ENCODE measurements around the gene FSTL4.
"Not testable (repeated sequence)": the region's sequence is repeated elsewhere in the genome, so short reads cannot be mapped to it uniquely, and the experiment has no call there.

FSTL4 gene

DNA sequence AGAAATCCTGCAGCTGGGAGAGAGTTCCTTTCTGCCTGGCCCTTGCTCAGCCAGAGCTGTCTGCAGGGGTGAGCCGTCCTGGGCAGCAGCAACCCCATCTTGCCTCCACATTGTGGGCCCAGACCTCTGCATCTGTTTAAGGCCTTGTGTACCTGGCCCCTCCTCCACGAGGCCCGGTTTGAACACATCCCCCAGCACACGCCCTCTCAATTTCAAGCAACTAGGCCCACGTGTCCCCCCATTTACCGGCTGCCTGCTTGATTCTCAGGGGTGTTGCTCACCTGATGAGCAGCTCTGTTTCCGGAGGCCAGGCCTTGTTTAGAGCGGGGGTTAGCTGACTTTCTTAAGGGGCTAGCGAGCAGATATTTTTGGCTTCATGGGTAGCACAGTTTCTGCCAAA lies 378.7 kb downstream of the FSTL4 start:
- DNase-seq = no peak

DNA sequence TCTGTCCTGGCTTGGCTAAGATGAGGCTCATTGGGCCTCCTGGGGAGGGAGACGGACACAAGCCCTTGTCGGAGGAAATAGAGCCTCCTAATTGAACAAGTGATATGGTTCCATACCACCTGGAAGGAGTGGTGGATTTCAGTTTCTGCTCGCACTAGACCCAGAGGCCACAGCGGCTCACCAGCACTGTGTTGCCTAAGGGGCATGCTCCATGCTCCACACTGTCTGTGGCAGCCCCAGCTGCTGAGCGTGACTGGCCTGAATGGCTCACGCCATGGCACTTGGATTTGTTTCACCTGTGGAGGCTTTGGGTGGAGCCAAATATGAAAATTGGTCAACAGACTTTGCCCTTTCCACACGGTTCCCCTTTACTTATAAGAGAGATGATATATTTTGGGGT lies 379.4 kb downstream of the FSTL4 start:
- no peak for DNase-seq

DNA sequence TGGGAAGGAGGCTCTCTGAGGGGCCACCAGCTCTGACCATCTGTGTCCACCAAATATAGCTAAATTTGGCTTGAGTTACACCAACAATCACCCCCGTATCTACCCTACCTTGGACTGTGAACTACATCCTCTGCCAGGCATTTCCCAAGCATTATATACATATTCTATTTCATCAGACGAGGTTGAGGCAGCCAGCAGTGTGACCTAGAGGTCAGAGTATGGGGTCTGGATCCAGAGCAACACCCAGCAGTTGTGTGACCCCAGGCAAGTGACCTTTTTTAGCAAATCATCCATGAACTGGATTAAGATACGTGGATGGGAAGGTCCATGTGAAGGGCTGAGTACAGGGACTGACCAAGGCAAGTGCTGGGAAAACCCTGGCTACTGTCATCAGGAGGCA lies 379.9 kb downstream of the FSTL4 start:
- no peak for DNase-seq

DNA sequence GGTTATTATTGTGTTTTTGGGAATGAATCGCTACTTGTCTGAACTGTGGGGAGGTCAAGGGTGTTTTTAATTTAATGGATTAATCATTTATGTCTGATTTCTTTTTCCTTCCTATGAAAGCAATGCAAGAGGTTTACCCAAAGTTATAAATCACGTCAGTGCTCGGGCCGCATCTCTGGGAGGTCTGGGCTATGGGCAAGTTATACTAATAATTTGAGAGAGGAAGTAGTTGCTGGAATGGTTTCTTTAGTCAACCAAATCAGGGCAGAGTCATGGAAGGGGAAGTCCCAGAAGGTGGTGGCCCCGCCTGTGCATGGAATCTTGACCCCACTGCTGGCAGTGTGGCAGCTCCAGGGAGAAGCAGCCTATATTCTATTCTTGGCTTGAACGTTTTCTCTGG lies 380.3 kb downstream of the FSTL4 start:
- no peak for DNase-seq

DNA sequence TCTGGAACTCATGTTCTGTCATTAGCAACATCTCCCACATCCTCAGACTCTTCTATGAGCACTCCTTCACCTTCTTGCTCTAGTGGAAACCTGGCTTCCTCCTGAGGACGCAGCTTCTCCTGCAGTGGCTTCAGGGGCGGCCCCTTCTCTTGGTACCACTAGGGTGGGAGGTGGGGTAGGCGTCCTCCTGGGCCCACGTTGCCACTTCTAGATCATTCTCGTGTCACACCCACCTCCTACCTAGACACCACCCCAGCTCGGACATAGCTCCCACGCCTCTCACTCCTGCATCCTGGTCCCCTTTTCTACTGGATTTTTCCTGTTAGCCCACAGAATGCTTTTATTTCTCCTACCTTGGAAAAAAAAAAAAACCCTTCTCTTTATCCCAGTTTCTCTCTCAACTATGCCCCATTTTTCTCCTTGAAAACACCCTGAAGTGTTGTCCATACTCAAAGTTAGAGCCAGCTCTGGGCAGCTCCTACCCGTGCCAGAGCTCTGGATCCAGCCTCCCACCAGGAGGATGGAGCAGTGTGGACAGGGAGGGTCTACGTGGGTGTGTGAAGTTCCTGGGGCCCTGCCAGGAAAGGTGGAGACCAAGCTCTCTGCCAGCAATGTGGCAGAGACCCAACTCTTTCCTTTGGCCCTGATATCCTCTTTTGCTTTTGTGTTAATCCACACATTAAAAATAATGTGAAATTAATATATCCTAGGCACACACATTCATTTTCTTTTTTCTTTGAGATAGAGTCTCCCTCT lies 381.3 kb downstream of the FSTL4 start:
- no peak for DNase-seq

DNA sequence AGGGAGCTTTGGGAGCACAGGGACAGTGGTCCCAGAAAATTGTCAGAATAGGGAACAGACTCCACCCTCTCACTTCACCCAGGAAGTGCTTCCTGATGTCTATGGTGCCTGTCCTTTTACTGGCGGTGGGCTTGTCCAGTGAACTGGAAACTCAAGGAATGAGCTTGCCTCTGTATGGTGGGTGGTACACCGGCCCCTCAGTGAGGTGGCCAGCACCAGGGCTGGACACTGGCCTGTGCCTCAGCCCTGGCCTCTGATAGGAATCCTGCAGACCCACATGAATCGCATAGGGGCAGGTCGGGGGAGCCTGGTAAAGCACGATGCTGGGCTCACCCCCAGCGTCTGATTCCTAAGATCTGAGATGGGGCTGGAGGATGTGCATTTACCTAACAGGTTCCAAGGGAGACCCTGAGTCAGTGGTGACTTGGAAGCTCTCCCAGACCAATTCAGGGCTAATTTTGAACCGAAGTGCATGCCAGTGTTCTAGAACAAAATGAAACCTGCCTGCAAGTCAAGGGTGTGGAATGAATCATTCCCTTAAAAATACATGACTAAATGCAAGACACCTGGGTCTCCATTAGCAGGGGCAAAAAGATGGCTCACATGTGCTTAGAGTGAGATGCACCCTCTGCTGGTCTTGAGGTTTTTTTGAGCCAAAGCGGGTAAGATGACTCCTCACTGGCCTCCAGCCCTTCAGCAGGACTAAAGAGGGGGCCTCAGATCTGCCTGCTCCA lies 382.2 kb downstream of the FSTL4 start:
- DNase-seq = no peak

DNA sequence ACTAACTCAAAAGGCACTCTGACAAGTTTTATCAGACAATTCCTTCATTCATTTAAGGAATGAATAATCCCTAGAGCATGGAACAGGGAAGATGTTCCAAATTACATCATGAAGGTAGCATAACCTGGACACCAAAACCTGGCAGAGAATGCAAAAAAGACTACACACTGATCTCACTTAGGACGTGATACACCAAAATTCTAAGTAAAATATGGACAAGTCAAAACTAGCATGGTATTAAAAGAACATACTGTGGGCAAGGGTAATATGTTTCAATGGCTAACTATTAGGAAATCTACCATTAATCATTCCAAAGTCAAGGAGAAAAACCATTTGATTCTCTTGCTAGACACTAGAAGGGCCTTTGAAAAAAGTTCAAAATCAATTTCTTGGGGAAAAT lies 384.0 kb downstream of the FSTL4 start:
- DNase-seq = no peak

DNA sequence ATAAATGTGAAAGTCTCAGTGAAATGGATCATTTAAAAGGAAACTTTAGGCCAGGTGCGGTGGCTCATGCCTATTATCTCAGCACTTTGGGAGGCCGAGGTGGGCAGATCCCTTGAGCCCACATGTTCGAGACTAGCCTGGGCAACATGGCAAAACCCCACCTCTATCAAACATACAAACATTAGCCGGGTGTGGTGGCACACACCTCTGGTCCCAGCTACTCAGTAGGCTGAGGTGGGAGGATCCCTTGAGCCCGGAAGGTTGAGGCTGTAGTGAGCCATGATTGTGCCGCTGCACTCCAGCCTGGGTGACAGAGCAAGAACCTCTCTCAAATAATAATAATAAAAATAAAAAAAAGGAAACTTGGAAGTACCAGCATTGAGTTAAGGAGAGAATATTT lies 384.4 kb downstream of the FSTL4 start:
- DNase-seq = no peak

DNA sequence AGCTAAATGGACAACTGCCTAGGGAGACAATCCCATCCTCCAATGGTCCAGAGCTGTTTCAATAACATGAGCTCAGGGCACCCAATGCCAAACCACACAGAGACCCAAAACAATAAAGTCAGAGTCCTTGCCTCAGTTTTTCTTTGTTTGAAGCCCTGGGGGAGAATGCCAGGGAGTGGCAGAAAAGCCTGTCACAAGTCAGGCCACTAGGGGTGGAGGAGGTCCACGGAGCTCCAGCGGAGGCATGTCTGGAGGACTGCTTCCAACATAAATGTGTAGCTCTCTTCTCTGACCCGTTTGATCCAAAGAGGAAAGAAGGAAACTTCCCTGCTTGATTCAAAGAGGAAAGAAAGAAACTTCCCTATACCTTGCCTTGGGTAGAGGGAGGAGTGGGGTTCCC lies 385.3 kb downstream of the FSTL4 start:
- no peak for DNase-seq

DNA sequence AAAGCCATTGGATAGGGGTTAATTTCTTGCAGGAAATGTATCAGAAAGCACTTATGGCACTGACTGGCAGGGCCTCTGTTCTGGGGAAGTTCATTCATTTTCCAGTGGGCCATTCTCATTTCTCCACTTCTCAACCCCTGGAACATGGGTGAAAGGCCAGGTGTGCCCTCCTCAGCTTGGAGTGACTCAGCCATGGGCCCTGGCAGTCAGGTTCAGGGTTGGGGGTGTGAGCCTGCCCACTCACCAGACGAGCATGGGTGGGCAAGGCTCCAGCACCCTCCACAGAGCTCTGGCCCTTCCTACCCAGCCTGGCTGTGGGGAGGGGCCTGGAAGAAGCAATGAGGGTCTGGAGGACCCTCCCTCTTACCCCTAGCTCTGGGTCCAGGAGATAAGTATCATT lies 386.2 kb downstream of the FSTL4 start:
- no peak for DNase-seq

DNA sequence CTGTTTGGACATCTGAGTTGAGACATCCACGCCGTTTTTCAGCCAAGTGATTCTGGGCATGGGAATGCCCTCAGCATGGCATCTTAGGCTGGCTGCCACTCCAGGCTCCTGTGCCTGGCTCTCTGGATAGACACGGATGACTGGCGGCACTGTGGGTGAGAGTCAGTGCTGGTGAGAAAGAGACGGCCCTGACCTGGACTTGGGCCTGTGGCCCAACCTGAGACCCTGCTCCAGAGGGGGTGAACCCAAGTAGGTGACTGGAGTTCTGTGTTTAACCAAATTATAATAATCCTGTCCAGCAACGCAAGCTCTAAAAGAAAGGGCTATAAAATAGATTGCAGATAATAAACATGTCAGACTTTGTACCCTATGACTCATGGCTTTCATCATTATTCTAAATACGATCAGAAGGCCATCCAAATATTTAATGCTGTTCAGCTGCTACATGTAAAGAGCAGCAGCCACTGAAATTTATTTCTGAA lies 386.6 kb downstream of the FSTL4 start:
- DNase-seq = no peak

DNA sequence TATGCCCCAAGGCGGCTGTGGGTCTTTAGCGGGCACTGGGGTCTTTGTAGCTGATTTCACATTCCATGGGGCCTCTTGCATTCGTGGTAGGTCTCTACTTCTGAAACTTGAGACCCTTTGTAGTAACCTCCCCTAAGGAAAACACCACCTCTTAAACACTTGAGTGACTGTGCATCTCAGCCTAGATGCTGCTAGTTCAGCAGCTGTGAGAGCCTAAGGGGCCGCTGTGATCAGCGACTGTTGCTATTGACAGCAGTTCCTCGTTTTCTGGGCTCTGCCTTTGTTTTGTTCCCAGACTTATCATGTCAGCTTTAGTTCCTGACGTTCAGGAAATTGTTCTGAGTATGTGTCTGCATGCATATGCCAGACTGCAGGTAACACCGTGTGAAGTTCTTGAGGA lies 389.4 kb downstream of the FSTL4 start:
- no peak for DNase-seq

DNA sequence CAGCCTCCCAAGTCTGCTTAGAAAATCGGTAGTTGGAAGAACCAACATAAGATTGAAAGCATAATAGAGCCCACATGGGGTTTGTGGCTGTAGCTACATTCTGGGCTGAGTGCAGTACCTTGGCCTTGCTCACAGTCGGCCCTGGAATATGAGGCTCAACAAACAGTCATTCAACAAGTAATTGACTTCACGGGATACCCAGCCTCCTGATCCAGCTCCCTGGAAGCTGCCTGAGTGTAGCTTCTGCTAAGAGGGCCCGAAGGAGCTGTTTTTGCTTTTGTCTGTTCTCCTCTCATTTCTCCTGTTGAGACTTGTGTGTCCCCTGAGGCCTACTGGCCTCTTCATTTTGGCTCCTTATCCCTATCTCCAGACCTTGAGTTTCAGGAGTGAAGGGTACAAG lies 389.8 kb downstream of the FSTL4 start:
- no peak for DNase-seq

DNA sequence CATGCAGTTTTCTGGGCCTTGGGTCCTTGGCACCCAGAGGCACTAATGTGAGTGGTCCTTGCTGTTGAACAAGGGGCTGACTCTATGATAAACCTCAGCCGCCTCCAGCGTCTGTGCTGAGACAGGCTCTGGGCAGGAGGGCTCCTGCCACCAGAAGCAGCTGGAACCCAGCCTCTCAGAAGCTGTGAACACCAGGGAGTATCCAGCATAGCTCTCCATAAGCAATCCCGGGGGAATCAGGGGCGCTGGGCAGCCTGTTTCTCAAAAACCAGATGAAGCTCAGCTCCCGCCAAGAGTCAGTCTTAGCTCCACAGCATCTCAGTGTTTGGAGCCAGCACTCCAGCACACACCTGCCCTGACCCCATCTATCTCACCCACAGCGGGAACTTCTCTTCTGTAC lies 390.3 kb downstream of the FSTL4 start:
- DNase-seq = no peak

DNA sequence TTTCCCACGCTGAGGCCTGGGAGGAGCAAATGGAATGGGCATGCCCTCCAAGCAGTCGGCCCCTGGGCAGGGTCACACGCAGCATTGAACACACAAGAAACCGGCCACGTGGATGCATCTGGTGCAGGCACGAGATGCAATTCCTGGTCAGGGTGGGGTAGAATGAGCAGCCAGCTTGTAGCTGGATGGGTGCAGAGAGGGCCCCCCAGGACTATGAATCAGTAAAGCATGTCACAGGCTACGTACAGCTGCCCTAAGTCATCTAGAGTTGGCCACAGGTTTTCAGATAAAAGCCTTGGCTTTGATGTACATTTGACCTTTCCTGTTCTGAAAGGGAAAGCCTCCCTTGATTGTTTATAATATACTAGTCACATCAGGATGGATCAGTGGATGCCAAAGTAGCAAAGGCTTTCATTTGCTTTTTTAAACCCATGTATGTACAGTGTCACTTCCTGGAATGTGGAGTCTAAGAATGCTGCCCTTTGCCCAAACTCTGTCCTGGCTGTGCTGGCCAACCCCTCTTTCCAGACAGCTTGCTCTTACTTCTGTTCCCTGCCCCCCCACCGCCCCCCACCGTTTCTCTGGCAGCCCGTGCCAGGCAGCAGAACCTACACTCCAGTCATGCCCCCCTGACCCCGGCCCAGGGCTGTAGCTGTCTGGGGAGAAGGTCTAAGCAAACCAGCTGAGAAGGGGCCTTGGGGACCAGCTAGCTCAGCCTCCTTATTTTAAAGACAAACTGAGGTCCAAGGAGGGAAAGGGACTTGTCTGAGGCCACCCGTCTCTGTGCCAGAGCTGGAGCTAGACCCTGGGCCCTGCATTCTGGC lies 391.3 kb downstream of the FSTL4 start:
- no peak for DNase-seq

DNA sequence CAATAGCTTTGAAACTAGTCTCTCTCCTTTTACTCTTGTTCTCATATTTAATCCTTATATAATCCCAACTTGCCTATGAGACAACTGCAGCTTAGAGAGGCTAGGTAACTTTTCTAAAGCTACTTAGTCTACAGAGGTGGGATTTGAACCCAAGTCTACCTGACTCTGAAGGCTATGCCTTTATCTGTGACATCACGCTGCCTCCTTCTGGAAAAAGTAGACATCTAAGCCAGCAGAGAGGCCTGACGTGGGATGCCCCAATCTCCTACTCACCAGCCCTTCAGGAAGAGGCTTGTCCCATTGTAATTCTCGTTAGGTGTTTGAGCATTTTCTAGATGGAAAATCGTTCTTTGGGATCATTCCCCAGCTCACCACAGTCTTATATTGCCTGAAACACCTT lies 393.0 kb downstream of the FSTL4 start:
- no peak for DNase-seq

DNA sequence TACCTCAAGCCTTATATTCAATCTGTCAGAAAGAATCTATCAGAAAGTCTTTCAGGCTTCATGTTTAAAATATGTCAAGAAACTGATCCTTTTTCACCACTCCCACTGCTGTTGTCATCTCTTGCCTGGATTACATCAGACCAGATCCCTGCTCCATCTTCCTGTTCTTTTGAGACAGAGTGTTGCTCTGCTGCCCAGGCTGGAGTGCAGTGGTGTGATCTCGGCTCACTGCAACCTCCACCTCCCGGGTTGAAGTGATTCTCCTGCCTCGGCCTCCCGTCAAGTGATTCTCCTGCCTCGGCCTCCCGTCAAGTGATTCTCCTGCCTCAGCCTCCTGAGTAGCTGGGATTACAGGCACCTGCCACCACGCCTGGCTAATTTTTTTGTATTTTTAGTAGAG lies 396.2 kb downstream of the FSTL4 start:
- DNase-seq = not testable (repeated sequence)

DNA sequence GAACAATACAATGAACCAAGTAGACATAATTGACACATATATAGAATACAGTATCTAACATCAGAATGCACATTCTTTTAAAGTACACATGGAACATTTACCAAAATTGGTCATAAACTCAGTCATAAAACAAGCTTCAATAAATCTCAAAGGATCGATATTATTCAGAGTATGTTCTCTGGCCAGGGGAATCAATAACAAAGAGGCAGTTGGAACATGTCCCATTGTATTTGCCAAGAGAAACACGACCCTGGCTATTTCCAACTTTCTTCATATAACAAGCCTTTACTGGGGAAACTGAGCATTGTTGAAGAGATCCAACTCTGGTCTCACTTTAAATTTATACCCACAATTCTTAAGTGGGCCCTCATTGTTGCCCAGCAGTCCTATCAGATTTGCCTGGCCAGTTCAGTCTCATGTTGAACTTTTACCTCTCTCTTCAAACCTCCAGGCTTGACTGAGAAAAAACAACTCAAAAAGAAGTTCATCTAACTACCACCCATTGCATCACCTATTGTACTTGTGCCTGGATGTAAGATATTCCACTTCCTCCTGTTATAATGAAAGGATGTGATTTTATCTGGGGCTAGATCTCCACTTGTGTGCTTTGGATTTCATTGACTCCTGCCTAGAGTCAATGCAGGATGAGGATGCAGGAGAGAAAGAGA lies 398.1 kb downstream of the FSTL4 start:
- no peak for DNase-seq

DNA sequence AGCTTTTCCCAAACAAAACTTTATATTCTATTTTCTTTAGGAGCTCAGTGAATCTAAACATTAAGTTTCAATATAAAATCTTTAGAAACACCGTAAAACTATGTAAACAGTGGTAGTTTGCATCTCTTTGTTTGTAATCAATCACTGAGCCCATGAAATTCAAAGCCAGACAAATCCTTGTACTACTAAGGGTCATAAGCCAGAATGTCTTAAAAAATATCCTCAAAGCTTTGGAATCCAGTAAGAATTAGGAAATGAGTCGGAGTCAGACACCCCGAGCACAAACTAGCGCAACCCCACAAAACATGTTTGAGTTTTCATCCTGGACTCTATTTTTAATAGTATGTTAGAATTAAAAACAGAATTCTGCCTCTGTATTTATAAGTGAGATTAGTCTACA lies 406.7 kb downstream of the FSTL4 start:
- DNase-seq = no peak

DNA sequence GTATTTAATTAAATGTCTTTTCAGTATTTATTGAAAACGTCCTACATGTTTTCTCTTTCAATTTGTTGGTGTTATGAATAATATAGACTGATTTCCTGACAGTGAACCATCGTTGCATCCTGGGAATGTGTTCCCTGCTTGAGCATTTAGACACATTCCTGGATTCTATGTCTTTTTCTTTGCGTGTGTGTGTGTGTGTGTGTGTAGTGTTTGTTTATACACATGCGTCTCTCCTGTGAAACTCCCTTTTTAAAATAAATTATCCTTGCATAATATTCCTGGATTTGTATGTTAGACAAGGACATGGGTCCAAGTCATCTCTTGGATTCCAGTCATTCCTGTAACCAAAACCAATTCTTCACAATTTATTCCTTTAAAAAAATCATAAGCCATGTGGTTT lies 407.1 kb downstream of the FSTL4 start:
- no peak for DNase-seq

DNA sequence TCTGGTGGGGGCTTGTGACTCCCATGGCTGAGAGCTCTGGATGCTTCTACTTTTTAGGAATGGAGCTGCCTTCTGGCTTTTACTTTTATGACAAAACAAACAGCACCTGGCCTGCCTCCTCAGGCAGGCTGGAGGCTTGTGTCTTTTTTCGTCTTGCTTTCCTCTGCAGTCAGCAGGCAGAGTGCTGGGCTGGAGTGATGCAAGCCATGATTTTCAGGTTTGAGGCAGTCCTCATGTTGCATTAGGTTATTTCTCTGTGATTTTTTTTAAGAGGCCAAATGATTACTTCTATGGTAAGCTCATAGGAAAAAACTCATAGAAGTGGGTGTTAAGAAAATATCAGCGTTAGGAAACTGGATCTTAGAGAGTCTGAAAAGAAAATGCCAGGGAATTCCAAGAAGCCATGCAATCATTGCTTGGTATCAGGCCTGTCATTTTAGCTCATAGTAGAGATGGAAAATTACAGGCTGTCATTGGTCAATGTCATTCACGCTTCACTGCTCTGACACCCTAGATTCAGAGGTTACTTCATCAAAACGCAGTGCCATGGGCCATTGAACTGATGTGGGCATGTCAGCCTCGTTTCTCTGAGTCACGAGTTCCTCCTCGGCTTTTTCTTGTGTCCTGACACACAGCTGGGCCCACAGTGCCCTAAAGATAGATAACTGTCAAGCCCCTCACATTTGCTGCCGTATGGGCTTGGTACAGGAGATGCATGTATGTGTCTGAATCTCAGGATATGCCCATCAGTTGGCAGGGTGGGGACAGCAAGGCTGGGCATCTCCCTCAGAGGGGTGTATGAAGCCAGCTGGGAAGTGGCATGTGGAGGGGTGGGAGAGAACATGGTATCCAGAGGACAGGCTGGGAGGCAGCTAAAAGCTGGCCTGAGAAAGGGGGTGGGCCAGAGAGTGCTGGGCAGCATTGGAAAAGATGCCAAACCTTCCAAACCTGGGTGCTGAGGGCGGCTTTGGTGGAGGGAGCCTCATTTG lies 408.7 kb downstream of the FSTL4 start:
- no peak for DNase-seq

All from activated CD8-positive, alpha-beta memory T cell treated with anti-CD3 and anti-CD28 coated beads, Interleukin-2, amount 50 U/mL, for 48 hours (primary cell).